ENCODE data around the gene GTF3C2. TPM values are rescaled to one million over a fixed set of nuclear protein-coding genes. Genes with fewer than 3 reads are reported as not detected.

Gene GTF3C2
- total RNA-seq, 1 donor from 2014 or later: 19.2 TPM

GRCh38 chr2:27378096-27378808 is 21.7 kb upstream of the GTF3C2 start:
- no peak overlapping the region for H3K4me3 ChIP-seq (ENCODE audit: low read depth, low read length)
- TF ChIP-seq CTCF (IDR thresholded peaks at IDR 0.05; ENCODE audit: insufficient read depth, low read length, severe bottlenecking): peak; percentile 36
- DNase-seq (ENCODE audit: low read depth) (no peak), FAIRE-seq (no peak)
- peaks cover 28% of the 10 kb centered on the region for H3K36me3 ChIP-seq (ENCODE audit: control insufficient read depth, insufficient read depth, low read length)
- H3K27me3 ChIP-seq (ENCODE audit: control insufficient read depth, insufficient read depth, low read length): no peaks in the 10 kb centered on the region

- Histone ChIP-seq H3K36me3 (ENCODE audit: control insufficient read depth, insufficient read depth, low read length) (peaks cover 31% of the 10 kb centered on the region), H3K4me3 (ENCODE audit: low read depth, low read length) (no peak overlapping the region), H3K27me3 (ENCODE audit: control insufficient read depth, insufficient read depth, low read length) (no peaks in the 10 kb centered on the region)
- no peak for DNase-seq (ENCODE audit: low read depth)
- TF ChIP-seq CTCF (IDR thresholded peaks at IDR 0.05; ENCODE audit: insufficient read depth, low read length, severe bottlenecking): no peak
- no peak for FAIRE-seq
Measured at GRCh38 chr2:27377618-27378095, 21.1 kb upstream of the GTF3C2 start.

- H3K36me3 ChIP-seq (ENCODE audit: control insufficient read depth, insufficient read depth, low read length): peaks cover 31% of the 10 kb centered on the region
- H3K27me3 ChIP-seq (ENCODE audit: control insufficient read depth, insufficient read depth, low read length): no peaks in the 10 kb centered on the region
- DNase-seq (ENCODE audit: low read depth): no peak
- TF ChIP-seq CTCF (IDR thresholded peaks at IDR 0.05; ENCODE audit: insufficient read depth, low read length, severe bottlenecking): no peak
- no peak overlapping the region for H3K4me3 ChIP-seq (ENCODE audit: low read depth, low read length)
- no peak for FAIRE-seq
Measured at GRCh38 chr2:27376866-27377617, 20.5 kb upstream of the GTF3C2 start.

GRCh38 chr2:27376151-27376865 is 19.7 kb upstream of the GTF3C2 start:
- no peaks in the 10 kb centered on the region for H3K27me3 ChIP-seq (ENCODE audit: control insufficient read depth, insufficient read depth, low read length)
- TF ChIP-seq CTCF (IDR thresholded peaks at IDR 0.05; ENCODE audit: insufficient read depth, low read length, severe bottlenecking): no peak
- H3K36me3 ChIP-seq (ENCODE audit: control insufficient read depth, insufficient read depth, low read length): peaks cover 27% of the 10 kb centered on the region
- no peak overlapping the region for H3K4me3 ChIP-seq (ENCODE audit: low read depth, low read length)
- DNase-seq (ENCODE audit: low read depth) (no peak), FAIRE-seq (no peak)

- peaks cover 27% of the 10 kb centered on the region for H3K36me3 ChIP-seq (ENCODE audit: control insufficient read depth, insufficient read depth, low read length)
Measured at GRCh38 chr2:27375513-27376099, 19.0 kb upstream of the GTF3C2 start.

More at GRCh38 chr2:27375513-27376099, 19.0 kb upstream of the GTF3C2 start:
- H3K27me3 ChIP-seq (ENCODE audit: control insufficient read depth, insufficient read depth, low read length): no peaks in the 10 kb centered on the region
- no peak for FAIRE-seq
- no peak for TF ChIP-seq CTCF (IDR thresholded peaks at IDR 0.05; ENCODE audit: insufficient read depth, low read length, severe bottlenecking)
- no peak overlapping the region for H3K4me3 ChIP-seq (ENCODE audit: low read depth, low read length)
- no peak for DNase-seq (ENCODE audit: low read depth)

Measured in bronchial epithelial cell (primary cell).